Lower lobe of right lung (tissue), 2 donors: ENCODE data around the gene RNF31. TPM values are rescaled to one million over a fixed set of nuclear protein-coding genes. Genes with fewer than 3 reads are reported as not detected.
A peak's percentile ranks its signal among the peaks of the same experiment; 100 is the strongest.

Source experiments
- ATAC-seq, 2 donors: fragments of 200-7000 bp; cut with Tn5 transposase; one replicate each; pipeline ENCODE4 v1.9.1; 2020 to 2022; ENCODE audit warnings: mild to moderate bottlenecking in 2 of 2, moderate library complexity in 2 of 2
- DNase-seq: peaks from one replicate; pipeline ENCODE4 v3.0.0-alpha.2; 2020
- H3K27ac ChIP-seq: fragments of 200-600 bp; one replicate; pipeline ENCODE4 v1.8.0; 2022
- H3K27me3 ChIP-seq: fragments of 200-600 bp; one replicate; pipeline ENCODE4 v1.8.0; 2022; ENCODE audit warnings: low read depth
- H3K36me3 ChIP-seq: fragments of 200-600 bp; one replicate; pipeline ENCODE4 v1.8.0; 2022; ENCODE audit warnings: mild to moderate bottlenecking
- H3K4me1 ChIP-seq: fragments of 200-600 bp; one replicate; pipeline ENCODE4 v1.8.0; 2022
- H3K4me3 ChIP-seq: fragments of 200-600 bp; one replicate; pipeline ENCODE4 v1.8.0; 2022; ENCODE audit warnings: mild to moderate bottlenecking
- H3K9me3 ChIP-seq: fragments of 200-600 bp; one replicate; pipeline ENCODE4 v1.8.0; 2022
- CTCF ChIP-seq: fragments of 200-600 bp; IDR thresholded peaks from one replicate; pipeline ENCODE4 v1.8.0; 2022; ENCODE audit warnings: antibody characterized with exemption, mild to moderate bottlenecking
- intact Hi-C: fragments of 100-400 bp; cut with DNase I; formaldehyde crosslinking; loops from one replicate; pipeline ENCODE4 v1.11.0; 2022
- total RNA-seq: library from RNA; stranded (reverse); fragmentation: NEBNext Ultra II Directional; extraction: Animal tissue kit (Norgen Biotek cat#: 25700); gene quantifications from one replicate; pipeline ENCODE4 v1.2.1, GENCODE V29; 2021
- donor health status: DM: no; HTN: yes; CAD: no; lungs with severe emphysema.

The RNF31 gene
- total RNA-seq, 1 donor from 2014 or later = 67.3 TPM

DNA sequence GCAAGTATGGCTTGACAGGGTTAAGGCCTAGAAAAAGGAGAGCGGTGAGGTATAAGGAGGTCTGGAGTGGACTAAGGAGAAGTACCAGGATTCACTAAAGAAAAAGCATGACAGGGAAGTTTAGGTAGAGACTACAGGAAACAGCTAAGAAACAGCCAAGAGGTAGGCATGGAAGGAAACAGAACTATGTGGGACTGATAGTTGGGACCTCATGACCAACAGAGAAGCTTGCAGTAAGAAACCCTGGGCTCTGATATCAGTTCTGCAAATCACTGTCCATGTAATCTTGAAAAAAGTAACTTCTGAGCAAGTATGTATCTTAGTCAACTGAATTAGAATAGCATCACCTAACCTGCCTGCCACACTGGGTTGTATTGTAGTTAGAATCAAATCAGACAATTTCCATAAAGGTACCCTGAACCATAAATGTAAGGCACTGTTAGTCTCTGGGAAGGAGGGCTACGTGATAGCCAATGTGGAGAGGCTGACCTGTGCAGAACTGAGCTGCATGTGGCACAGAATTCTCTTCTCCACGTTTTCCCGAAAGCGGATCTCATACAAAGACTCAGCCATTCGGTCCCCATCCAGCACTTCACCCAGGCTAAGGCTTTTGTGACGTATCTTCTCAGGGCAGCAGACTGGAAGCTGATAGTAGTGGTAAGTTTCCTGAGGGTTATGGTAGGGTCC is 47.0 kb downstream of the RNF31 start:
- Histone ChIP-seq H3K4me3 (peak overlapping the region; percentile 81), H3K27me3 (no peaks in the 10 kb centered on the region), H3K4me1 (peaks cover 28% of the 10 kb centered on the region), H3K36me3 (peaks cover 40% of the 10 kb centered on the region), H3K9me3 (no peaks in the 10 kb centered on the region), H3K27ac (peak overlapping the region; percentile 98)
- DNase-seq = no peak
- TF ChIP-seq CTCF = no peak
- intact Hi-C loops = no loop called here
- no peak for ATAC-seq

DNA sequence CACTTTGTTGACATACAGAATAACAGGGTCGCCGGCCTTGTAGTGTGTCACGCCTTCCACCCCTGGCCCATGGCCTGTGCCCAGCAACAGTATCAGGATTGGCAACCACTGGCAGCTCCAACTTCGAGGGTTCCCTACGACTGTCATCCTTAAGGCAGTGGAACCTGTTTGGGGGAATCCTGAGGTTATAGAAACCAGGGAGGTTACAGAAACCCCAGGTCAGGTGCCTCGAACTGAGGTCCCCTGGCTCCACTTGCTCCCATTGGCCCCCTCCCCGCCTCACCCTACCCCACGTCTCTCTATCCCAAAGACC is 47.5 kb downstream of the RNF31 start:
- no peak for TF ChIP-seq CTCF
- intact Hi-C loops = no loop called here
- Histone ChIP-seq H3K27me3 (no peaks in the 10 kb centered on the region), H3K9me3 (no peaks in the 10 kb centered on the region), H3K27ac (peak overlapping the region; percentile 98), H3K4me3 (peak overlapping the region; percentile 81), H3K36me3 (peaks cover 39% of the 10 kb centered on the region), H3K4me1 (peaks cover 28% of the 10 kb centered on the region)
- ATAC-seq (peak in 1 of 2 donors; percentile 0), DNase-seq (no peak)

DNA sequence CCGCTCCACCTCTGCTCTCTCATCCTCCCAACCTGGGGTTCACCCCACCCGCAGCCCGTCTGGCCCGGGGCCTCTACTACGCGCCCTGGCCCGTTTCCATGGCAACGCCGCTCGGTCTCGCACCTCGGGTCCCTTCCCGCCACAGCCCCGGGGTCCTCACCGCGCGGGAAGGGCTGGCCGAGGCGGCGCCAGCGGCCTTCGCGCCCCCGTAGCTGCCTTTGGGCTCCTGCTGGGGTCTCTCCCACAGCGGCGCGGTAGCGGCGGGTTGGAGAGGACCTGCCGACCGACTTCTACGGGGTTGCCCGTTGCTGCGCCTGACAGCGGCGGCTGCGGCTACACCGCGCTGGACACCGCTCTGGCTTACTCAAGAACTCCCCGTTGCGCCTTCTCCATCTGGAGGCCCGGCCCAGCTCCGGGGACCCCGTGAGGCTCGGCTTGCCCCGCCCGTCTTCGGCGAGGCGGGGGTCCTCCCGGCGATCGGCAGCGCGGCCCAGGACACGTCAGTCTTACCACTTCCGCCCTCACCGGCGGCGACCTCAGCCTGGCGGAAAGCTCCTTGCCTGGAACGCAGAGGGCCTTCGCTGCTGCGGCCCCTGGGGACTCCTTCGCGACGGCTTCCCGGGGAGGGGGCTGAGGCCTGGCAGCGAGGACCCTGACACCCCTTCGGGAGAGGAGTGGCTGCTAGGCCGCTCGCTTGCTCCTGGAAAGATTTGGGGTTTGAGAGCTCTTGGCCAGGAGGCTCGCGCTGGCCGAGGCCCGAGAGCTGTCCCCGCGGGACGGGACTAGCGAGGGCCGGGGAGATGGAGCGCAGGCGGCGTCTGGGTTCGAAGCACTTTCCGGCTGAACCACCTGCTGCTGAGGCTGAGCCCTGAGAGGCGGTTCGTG is 48.1 kb downstream of the RNF31 start, which contains the start of gene TM9SF1:
Gene TM9SF1 (minus strand): TSS at position 256 of the 885 bp plus-strand sequence. CDS start 422 bp downstream, outside the sequence.
- Histone ChIP-seq H3K27ac (peak within 1 kb of the TSS; percentile 98), H3K4me1 (peaks cover 28% of the 10 kb centered on the region), H3K36me3 (peaks cover 33% of the 10 kb centered on the region), H3K4me3 (peak within 1 kb of the TSS; percentile 81), H3K27me3 (no peaks in the 10 kb centered on the region), H3K9me3 (no peaks in the 10 kb centered on the region)
- no peak for TF ChIP-seq CTCF
- intact Hi-C loops = no loop called here
- DNase-seq (peak; percentile 94), ATAC-seq (peak; percentile 96 to 98)

- Histone ChIP-seq H3K9me3 (no peaks in the 10 kb centered on the region), H3K27ac (peak overlapping the region; percentile 98), H3K36me3 (peaks cover 33% of the 10 kb centered on the region), H3K4me1 (peaks cover 28% of the 10 kb centered on the region), H3K27me3 (no peaks in the 10 kb centered on the region), H3K4me3 (peak overlapping the region; percentile 81)
- DNase-seq (no peak), ATAC-seq (peak; percentile 29 to 38)
- intact Hi-C loops = no loop called here
- no peak for TF ChIP-seq CTCF
These were observed 49.1 kb downstream of the RNF31 start for GRCh38 chr14:24196071-24197055.

DNA sequence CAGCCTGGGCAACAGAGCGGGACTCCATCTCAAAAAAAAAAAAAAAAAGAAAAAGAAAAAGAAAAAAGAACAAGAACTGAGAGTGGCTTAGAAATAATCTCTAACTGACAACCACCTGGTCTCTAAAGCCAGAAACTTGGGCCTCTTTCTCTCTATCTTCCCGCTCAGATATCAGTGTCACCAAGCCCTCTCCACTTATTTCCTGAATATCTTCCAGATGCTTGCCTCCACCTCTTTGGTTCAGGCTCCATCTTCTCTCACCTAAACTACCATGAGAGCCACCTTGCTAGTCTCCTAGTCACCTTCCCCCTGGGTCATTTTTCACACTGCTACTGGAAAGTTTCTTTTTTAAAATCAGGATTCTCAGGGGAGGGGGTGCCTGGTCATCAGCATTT is 49.8 kb downstream of the RNF31 start:
- intact Hi-C loops = no loop called here
- Histone ChIP-seq H3K9me3 (no peaks in the 10 kb centered on the region), H3K27me3 (no peaks in the 10 kb centered on the region), H3K4me3 (peak overlapping the region; percentile 81), H3K4me1 (peaks cover 28% of the 10 kb centered on the region), H3K36me3 (peaks cover 31% of the 10 kb centered on the region), H3K27ac (no peak overlapping the region)
- ATAC-seq (no peak), DNase-seq (no peak)
- no peak for TF ChIP-seq CTCF
